ENCODE results near the gene OGFR.

- TF ChIP-seq, protein P1, sequence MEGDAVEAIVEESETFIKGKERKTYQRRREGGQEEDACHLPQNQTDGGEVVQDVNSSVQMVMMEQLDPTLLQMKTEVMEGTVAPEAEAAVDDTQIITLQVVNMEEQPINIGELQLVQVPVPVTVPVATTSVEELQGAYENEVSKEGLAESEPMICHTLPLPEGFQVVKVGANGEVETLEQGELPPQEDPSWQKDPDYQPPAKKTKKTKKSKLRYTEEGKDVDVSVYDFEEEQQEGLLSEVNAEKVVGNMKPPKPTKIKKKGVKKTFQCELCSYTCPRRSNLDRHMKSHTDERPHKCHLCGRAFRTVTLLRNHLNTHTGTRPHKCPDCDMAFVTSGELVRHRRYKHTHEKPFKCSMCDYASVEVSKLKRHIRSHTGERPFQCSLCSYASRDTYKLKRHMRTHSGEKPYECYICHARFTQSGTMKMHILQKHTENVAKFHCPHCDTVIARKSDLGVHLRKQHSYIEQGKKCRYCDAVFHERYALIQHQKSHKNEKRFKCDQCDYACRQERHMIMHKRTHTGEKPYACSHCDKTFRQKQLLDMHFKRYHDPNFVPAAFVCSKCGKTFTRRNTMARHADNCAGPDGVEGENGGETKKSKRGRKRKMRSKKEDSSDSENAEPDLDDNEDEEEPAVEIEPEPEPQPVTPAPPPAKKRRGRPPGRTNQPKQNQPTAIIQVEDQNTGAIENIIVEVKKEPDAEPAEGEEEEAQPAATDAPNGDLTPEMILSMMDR (IDR thresholded peaks at IDR 0.05; ENCODE audit: low read depth, low read length) = no peak
- TF ChIP-seq POLR2A (IDR thresholded peaks at IDR 0.05; ENCODE audit: extremely low read depth, insufficient read length) (no peak), MAX (IDR thresholded peaks at IDR 0.05; ENCODE audit: low read depth, low read length) (no peak), MYC (IDR thresholded peaks at IDR 0.05; ENCODE audit: low read depth, low read length) (no peak)
These were observed 41.8 kb upstream of the OGFR start for GRCh38 chr20:62762801-62763368.

Measured in NB4 (cell line).